Mesendoderm (in vitro differentiated cells): Measurements from ENCODE around the gene HIF3A.
"Not testable (repeated sequence)": the region's sequence is repeated elsewhere in the genome, so short reads cannot be mapped to it uniquely, and the experiment has no call there.

ENCODE experiments used
- DNase-seq: peaks from one replicate; pipeline ENCODE4 v3.0.0; 2013
- H2AK5ac ChIP-seq: 2 replicates; pipeline ENCODE4 v1.6.1; 2013; ENCODE audit warnings: low read length, inconsistent platforms
- H2BK120ac ChIP-seq: 2 replicates; pipeline ENCODE4 v1.6.1; 2013; ENCODE audit warnings: low read depth, mild to moderate bottlenecking, low read length, moderate library complexity, mixed read lengths
- H2BK15ac ChIP-seq: replicated peaks from 2 replicates; pipeline ENCODE4 v1.6.1; 2013; ENCODE audit warnings: low read depth, mild to moderate bottlenecking, moderate library complexity
- H2BK5ac ChIP-seq: 2 replicates; pipeline ENCODE4 v1.6.1; 2013; ENCODE audit warnings: low read length, inconsistent platforms
- H3K18ac ChIP-seq: 2 replicates; pipeline ENCODE4 v1.6.1; 2013; ENCODE audit warnings: mild to moderate bottlenecking, low read length, mixed read lengths
- H3K23ac ChIP-seq: one replicate; pipeline ENCODE4 v1.6.1; 2013; ENCODE audit warnings: low read length
- H3K27ac ChIP-seq: 2 replicates; pipeline ENCODE4 v1.5.1; 2013; ENCODE audit warnings: low read depth, mild to moderate bottlenecking, inconsistent platforms, low read length, moderate library complexity
- H3K27me3 ChIP-seq: 2 replicates; pipeline ENCODE4 v1.6.1; 2013; ENCODE audit warnings: low read length, control low read depth, mild to moderate bottlenecking, inconsistent platforms; ENCODE audit not compliant: insufficient read depth, poor library complexity
- H3K36me3 ChIP-seq: 2 replicates; pipeline ENCODE4 v1.6.1; 2013; ENCODE audit warnings: low read length, inconsistent platforms; ENCODE audit not compliant: control insufficient read depth, insufficient read depth
- H3K4ac ChIP-seq: one replicate; pipeline ENCODE4 v1.6.1; 2013; ENCODE audit warnings: low read depth, mild to moderate bottlenecking, low read length, moderate library complexity
- H3K4me1 ChIP-seq: 2 replicates; pipeline ENCODE4 v1.6.1; 2013; ENCODE audit warnings: low read depth, low read length, inconsistent platforms; ENCODE audit not compliant: control insufficient read depth
- H3K4me2 ChIP-seq: 2 replicates; pipeline ENCODE4 v1.6.1; 2013; ENCODE audit warnings: low read length
- H3K4me3 ChIP-seq: 2 replicates; pipeline ENCODE4 v1.5.1; 2013; ENCODE audit warnings: mild to moderate bottlenecking, low read length
- H3K56ac ChIP-seq: one replicate; pipeline ENCODE4 v1.6.1; 2013; ENCODE audit warnings: low read length
- H3K79me1 ChIP-seq: 2 replicates; pipeline ENCODE4 v1.6.1; 2013; ENCODE audit warnings: low read length, inconsistent platforms
- H3K79me2 ChIP-seq: 2 replicates; pipeline ENCODE4 v1.6.1; 2013; ENCODE audit warnings: mild to moderate bottlenecking, low read length; ENCODE audit not compliant: control insufficient read depth, insufficient read depth
- H3K9ac ChIP-seq: 2 replicates; pipeline ENCODE4 v1.6.1; 2013; ENCODE audit warnings: low read length, inconsistent platforms
- H4K5ac ChIP-seq: one replicate; pipeline ENCODE4 v1.6.1; 2013; ENCODE audit warnings: low read length
- H4K8ac ChIP-seq: one replicate; pipeline ENCODE4 v1.6.1; 2013; ENCODE audit warnings: low read depth, mild to moderate bottlenecking, control low read depth, low read length, moderate library complexity
- WGBS: extraction: QIAGEN DNeasy Blood & Tissue Kit; methylation state at CpG from one replicate; pipeline ENCODE4 v1.1.7; 2013; ENCODE audit warnings: low lambda C conversion rate, missing lambda C conversion rate; ENCODE audit not compliant: insufficient coverage; ENCODE audit errors: extremely low coverage; 5-methylcytosine and 5-hydroxymethylcytosine counted together

The HIF3A gene

GRCh38 chr19:46270521-46271256 lies 26.2 kb upstream of the HIF3A start:
- H3K79me2 ChIP-seq, result no peaks in the 10 kb centered on the region
- peak; percentile 96 for DNase-seq
- no peak overlapping the region for H3K23ac ChIP-seq
- H2BK15ac ChIP-seq, result peak overlapping the region; percentile 78
- no peaks in the 10 kb centered on the region for H3K79me1 ChIP-seq
- no peaks in the 10 kb centered on the region for H3K27me3 ChIP-seq
- H4K5ac ChIP-seq, result peak overlapping the region; percentile 21
- H3K9ac ChIP-seq, result peak overlapping the region; percentile 63
- H3K56ac ChIP-seq, result peak overlapping the region; percentile 85
- peak overlapping the region; percentile 93 for H3K4ac ChIP-seq
- H3K4me2 ChIP-seq, result no peak overlapping the region
- H3K27ac ChIP-seq, result peak overlapping the region; percentile 97
- H3K36me3 ChIP-seq, result peaks cover 2% of the 10 kb centered on the region
- no peak overlapping the region for H2BK120ac ChIP-seq
- no peak overlapping the region for H2AK5ac ChIP-seq
- peak overlapping the region; percentile 62 for H3K18ac ChIP-seq
- no CpG with 5 or more reads among the region's 17 CpGs for WGBS
- no peak overlapping the region for H3K4me3 ChIP-seq
- H2BK5ac ChIP-seq, result peak overlapping the region; percentile 49
- H4K8ac ChIP-seq, result no peak overlapping the region
- H3K4me1 ChIP-seq, result peaks cover 5% of the 10 kb centered on the region

- no CpG with 5 or more reads among the region's 8 CpGs for WGBS
Measured at GRCh38 chr19:46271481-46272197, 25.2 kb upstream of the HIF3A start.

GRCh38 chr19:46273931-46274330 lies 22.9 kb upstream of the HIF3A start:
- H3K9ac ChIP-seq, H3K18ac ChIP-seq, H3K4me2 ChIP-seq, H2AK5ac ChIP-seq, H3K4me3 ChIP-seq, H3K4ac ChIP-seq, H4K8ac ChIP-seq, H3K36me3 ChIP-seq, H3K27ac ChIP-seq, H3K79me1 ChIP-seq, H3K23ac ChIP-seq, H3K79me2 ChIP-seq, H2BK15ac ChIP-seq, H4K5ac ChIP-seq, DNase-seq, H2BK5ac ChIP-seq, H3K27me3 ChIP-seq, H2BK120ac ChIP-seq, H3K4me1 ChIP-seq: not testable (repeated sequence)
- no CpG with 5 or more reads among the region's 6 CpGs for WGBS
- H3K56ac ChIP-seq, result peak overlapping the region; percentile 44

More at GRCh38 chr19:46271481-46272197, 25.2 kb upstream of the HIF3A start:
- no peaks in the 10 kb centered on the region for H3K79me1 ChIP-seq
- H3K18ac ChIP-seq, result no peak overlapping the region
- H3K27me3 ChIP-seq, result no peaks in the 10 kb centered on the region
- no peak overlapping the region for H3K4me2 ChIP-seq
- H3K4ac ChIP-seq, result no peak overlapping the region
- H3K36me3 ChIP-seq, result peaks cover 2% of the 10 kb centered on the region
- peak overlapping the region; percentile 91 for H4K5ac ChIP-seq
- no peak overlapping the region for H4K8ac ChIP-seq
- H2BK5ac ChIP-seq, result peak overlapping the region; percentile 96
- H2BK120ac ChIP-seq, result no peak overlapping the region
- H3K27ac ChIP-seq, result peak overlapping the region; percentile 5
- peak overlapping the region; percentile 81 for H3K56ac ChIP-seq
- peak overlapping the region; percentile 57 for H3K9ac ChIP-seq
- H3K4me1 ChIP-seq, result peaks cover 5% of the 10 kb centered on the region
- H2AK5ac ChIP-seq, result peak overlapping the region; percentile 58
- H3K4me3 ChIP-seq, result no peak overlapping the region
- H2BK15ac ChIP-seq, result no peak overlapping the region
- peak; percentile 56 for DNase-seq
- H3K79me2 ChIP-seq, result peaks cover 4% of the 10 kb centered on the region
- no peak overlapping the region for H3K23ac ChIP-seq

GRCh38 chr19:46279177-46279576 lies 17.7 kb upstream of the HIF3A start:
- no peaks in the 10 kb centered on the region for H3K36me3 ChIP-seq
- H3K4ac ChIP-seq, result no peak overlapping the region
- H3K9ac ChIP-seq, result peak overlapping the region; percentile 10
- H4K5ac ChIP-seq, result no peak overlapping the region
- H3K79me1 ChIP-seq, result no peaks in the 10 kb centered on the region
- no CpG with 5 or more reads among the region's 7 CpGs for WGBS
- peak overlapping the region; percentile 46 for H3K27ac ChIP-seq
- no peak overlapping the region for H2BK15ac ChIP-seq
- peaks cover 6% of the 10 kb centered on the region for H3K4me1 ChIP-seq
- H3K23ac ChIP-seq, result peak overlapping the region; percentile 68
- peak overlapping the region; percentile 88 for H2BK5ac ChIP-seq
- H3K4me3 ChIP-seq, result no peak overlapping the region
- no peaks in the 10 kb centered on the region for H3K27me3 ChIP-seq
- peak overlapping the region; percentile 52 for H3K56ac ChIP-seq
- H2BK120ac ChIP-seq, result no peak overlapping the region
- no peak overlapping the region for H4K8ac ChIP-seq
- H2AK5ac ChIP-seq, result peak overlapping the region; percentile 0
- peak overlapping the region; percentile 24 for H3K18ac ChIP-seq
- peaks cover 6% of the 10 kb centered on the region for H3K79me2 ChIP-seq
- DNase-seq, result peak; percentile 63
- no peak overlapping the region for H3K4me2 ChIP-seq

- Histone ChIP-seq H3K79me2 (no peaks in the 10 kb centered on the region), H2AK5ac (no peak overlapping the region), H3K23ac (no peak overlapping the region), H2BK15ac (no peak overlapping the region), H3K4me1 (peaks cover 4% of the 10 kb centered on the region), H3K4me3 (no peak overlapping the region), H3K27ac (no peak overlapping the region), H3K4me2 (no peak overlapping the region), H2BK120ac (no peak overlapping the region), H3K18ac (no peak overlapping the region), H3K27me3 (no peaks in the 10 kb centered on the region), H3K4ac (no peak overlapping the region), H4K5ac (no peak overlapping the region), H3K79me1 (no peaks in the 10 kb centered on the region), H4K8ac (no peak overlapping the region), H3K9ac (no peak overlapping the region), H2BK5ac (no peak overlapping the region), H3K36me3 (no peaks in the 10 kb centered on the region), H3K56ac (no peak overlapping the region)
- DNase-seq, result no peak
- WGBS, result no CpG with 5 or more reads among the region's 4 CpGs
Measured at GRCh38 chr19:46283771-46284170, 13.1 kb upstream of the HIF3A start.
